GM21717 (cell line): ENCODE results near the gene BICC1.

ENCODE experiments used
- ATAC-seq: cut with Tn5 transposase; IDR thresholded peaks from one replicate; pipeline ENCODE4 v1.9.1; 2021; ENCODE audit warnings: mild to moderate bottlenecking, moderate library complexity; ENCODE audit not compliant: unreplicated experiment

Gene BICC1

GRCh38 chr10:58813573-58813972 is 300.9 kb downstream of the BICC1 start:
- no peak for ATAC-seq

GRCh38 chr10:58817201-58817846 is 304.7 kb downstream of the BICC1 start:
- no peak for ATAC-seq

- no peak for ATAC-seq
Measured at GRCh38 chr10:58818900-58819299, 306.2 kb downstream of the BICC1 start.

- no peak for ATAC-seq
Measured at GRCh38 chr10:58820386-58820785, 307.7 kb downstream of the BICC1 start.

- no peak for ATAC-seq
Measured at GRCh38 chr10:58820861-58821751, 308.4 kb downstream of the BICC1 start.

- ATAC-seq = no peak
Measured at GRCh38 chr10:58821752-58822056, 309.0 kb downstream of the BICC1 start.

- ATAC-seq = no peak
Measured at GRCh38 chr10:58823983-58824382, 311.3 kb downstream of the BICC1 start.

GRCh38 chr10:58824396-58824795 is 311.7 kb downstream of the BICC1 start:
- ATAC-seq = no peak

GRCh38 chr10:58826694-58827093 is 314.0 kb downstream of the BICC1 start:
- no peak for ATAC-seq

- no peak for ATAC-seq
Measured at GRCh38 chr10:58827381-58827780, 314.7 kb downstream of the BICC1 start.

- ATAC-seq = no peak
Measured at GRCh38 chr10:58829839-58830238, 317.2 kb downstream of the BICC1 start.

GRCh38 chr10:58830697-58831096 is 318.0 kb downstream of the BICC1 start:
- ATAC-seq = no peak

GRCh38 chr10:58833771-58834561 is 321.3 kb downstream of the BICC1 start:
- ATAC-seq = no peak

GRCh38 chr10:58836176-58836700 is 323.6 kb downstream of the BICC1 start:
- no peak for ATAC-seq

- no peak for ATAC-seq
Measured at GRCh38 chr10:58836991-58837575, 324.4 kb downstream of the BICC1 start.

GRCh38 chr10:58837826-58838225 is 325.2 kb downstream of the BICC1 start:
- ATAC-seq = no peak

GRCh38 chr10:58838561-58839208 is 326.0 kb downstream of the BICC1 start:
- ATAC-seq = no peak

- no peak for ATAC-seq
Measured at GRCh38 chr10:58839771-58840170, 327.1 kb downstream of the BICC1 start.

- ATAC-seq = no peak
Measured at GRCh38 chr10:58840840-58841435, 328.3 kb downstream of the BICC1 start.

GRCh38 chr10:58842860-58843376 is 330.2 kb downstream of the BICC1 start:
- ATAC-seq = no peak
